Activated T-helper 1 cell treated with anti-CD3 and anti-CD28 coated beads, Interleukin-12 subunit alpha, Interleukin-12 subunit beta, Interleukin-2, Interleukin-4 antibody, amounts not matched to agents 30 ng/mL and 10 ng/mL and 1 ng/mL, durations not matched to agents 14 hours and 24 hours and 36 hours (primary cell): ENCODE results near the gene GLRX2. TPM values are rescaled to one million over a fixed set of nuclear protein-coding genes. Genes with fewer than 3 reads are reported as not detected.

Experiments used
- DNase-seq: peaks from one replicate; pipeline ENCODE4 v3.0.0; 2021; ENCODE audit warnings: low spot score
- H3K27ac Mint-ChIP-seq: one replicate; pipeline ENCODE4 v1.8.0; 2021; ENCODE audit warnings: mild to moderate bottlenecking, mixed read lengths
- H3K27me3 Mint-ChIP-seq: one replicate; pipeline ENCODE4 v1.8.0; 2022; ENCODE audit warnings: mild to moderate bottlenecking, moderate library complexity, mixed read lengths; ENCODE audit not compliant: insufficient read depth
- H3K36me3 Mint-ChIP-seq: one replicate; pipeline ENCODE4 v1.8.0; 2021; ENCODE audit warnings: low read depth, mixed read lengths
- H3K4me1 Mint-ChIP-seq: one replicate; pipeline ENCODE4 v1.8.0; 2021; ENCODE audit warnings: low read depth, mixed read lengths
- H3K4me3 Mint-ChIP-seq: one replicate; pipeline ENCODE4 v1.8.0; 2021; ENCODE audit warnings: mild to moderate bottlenecking, moderate library complexity, mixed read lengths
- H3K9me3 Mint-ChIP-seq: one replicate; pipeline ENCODE4 v1.8.0; 2021; ENCODE audit warnings: mixed read lengths
- intact Hi-C: fragments of 100-400 bp; cut with micrococcal nuclease; formaldehyde crosslinking; loops from one replicate; pipeline ENCODE4 v1.15.1; 2024
- total RNA-seq: library from RNA; stranded (reverse); gene quantifications from 2 replicates; pipeline ENCODE4 v1.2.3, GENCODE V29; 2022

Gene GLRX2, protein sequence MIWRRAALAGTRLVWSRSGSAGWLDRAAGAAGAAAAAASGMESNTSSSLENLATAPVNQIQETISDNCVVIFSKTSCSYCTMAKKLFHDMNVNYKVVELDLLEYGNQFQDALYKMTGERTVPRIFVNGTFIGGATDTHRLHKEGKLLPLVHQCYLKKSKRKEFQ
- total RNA-seq = 29.6 and 32.9 TPM in 2 replicates

DNA sequence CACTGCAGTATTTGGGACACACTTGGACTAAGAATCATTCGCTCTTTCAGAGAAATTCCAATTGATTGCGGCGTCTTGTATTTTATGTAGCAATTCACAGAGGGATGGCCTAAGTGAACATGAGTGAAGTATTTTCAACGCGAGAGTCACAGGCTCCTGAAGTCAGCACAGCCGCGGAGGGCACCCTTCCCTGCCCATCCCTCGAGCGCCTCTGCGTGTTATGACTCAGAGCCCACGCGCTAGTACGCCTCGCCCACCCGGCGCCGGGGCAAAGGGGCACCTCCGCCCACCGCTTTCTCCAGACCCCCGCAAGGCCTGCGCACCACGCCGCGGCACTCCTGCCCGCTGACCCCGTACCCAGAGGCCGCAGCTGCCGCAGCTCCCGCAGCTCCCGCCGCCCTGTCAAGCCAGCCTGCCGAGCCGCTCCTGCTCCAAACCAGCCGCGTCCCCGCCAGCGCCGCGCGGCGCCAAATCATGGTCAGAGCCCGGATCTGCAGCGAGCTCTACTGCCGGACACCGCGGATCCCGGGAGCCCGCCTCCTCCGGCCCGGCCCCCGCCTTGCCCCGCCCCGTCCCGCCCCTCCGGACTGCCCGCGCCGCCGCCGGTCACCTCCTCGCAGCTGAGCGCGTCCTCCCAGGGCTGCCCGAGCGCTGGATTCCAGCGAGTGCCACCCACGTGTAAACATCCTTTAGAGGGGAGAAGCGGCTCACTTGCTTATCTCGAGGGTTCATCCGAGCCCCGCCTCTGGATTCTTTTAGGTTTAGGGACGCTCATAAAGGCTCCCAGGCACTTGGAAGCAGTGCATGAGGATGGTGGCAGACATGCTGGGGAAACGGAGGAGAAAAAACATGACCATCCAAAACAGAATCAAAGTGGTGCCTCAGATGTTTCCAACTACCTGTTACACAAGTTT is at the start of gene GLRX2:
GLRX2 (minus strand) TSS at position 508 of the 914 bp plus-strand sequence; CDS start at position 476, 32 bp downstream.
- DNase-seq = peak; percentile 42
- Mint-ChIP-seq H3K36me3 (peaks cover 9% of the 10 kb centered on the region), H3K9me3 (no peaks in the 10 kb centered on the region), H3K4me3 (peak within 1 kb of the TSS; percentile 92), H3K4me1 (peaks cover 24% of the 10 kb centered on the region), H3K27ac (peak within 1 kb of the TSS; percentile 77), H3K27me3 (peaks cover 14% of the 10 kb centered on the region)
- intact Hi-C loops = loop anchor here (1.0 to 5.0 kb wide), 4 partner anchors 17 to 633 kb away; partner anchors contain the start of genes CDC73, RO60 and UCHL5

DNA sequence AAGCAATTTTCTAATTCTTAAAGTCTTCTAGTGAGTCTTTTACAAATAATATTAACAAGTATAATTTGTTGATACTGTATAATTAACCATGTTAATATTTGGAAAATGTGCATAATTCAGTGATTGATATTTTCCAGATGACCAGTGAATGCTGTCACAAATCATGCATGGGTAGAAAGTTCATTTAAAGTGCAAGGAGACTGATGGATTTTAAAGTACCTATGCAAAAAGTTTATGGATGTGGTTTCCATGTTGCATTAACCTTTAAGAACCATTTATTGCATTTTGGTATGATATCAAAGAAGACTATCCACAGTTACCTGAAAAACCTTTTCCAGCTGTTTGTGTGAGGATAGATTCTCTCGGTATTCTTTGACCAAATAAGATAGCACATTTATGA is 39.8 kb upstream of the GLRX2 start:
- intact Hi-C loops = no loop called here
- Mint-ChIP-seq H3K27ac (no peak overlapping the region), H3K4me1 (peaks cover 14% of the 10 kb centered on the region), H3K4me3 (no peak overlapping the region), H3K36me3 (peaks cover 23% of the 10 kb centered on the region), H3K9me3 (no peaks in the 10 kb centered on the region), H3K27me3 (no peaks in the 10 kb centered on the region)
- DNase-seq = no peak

DNA sequence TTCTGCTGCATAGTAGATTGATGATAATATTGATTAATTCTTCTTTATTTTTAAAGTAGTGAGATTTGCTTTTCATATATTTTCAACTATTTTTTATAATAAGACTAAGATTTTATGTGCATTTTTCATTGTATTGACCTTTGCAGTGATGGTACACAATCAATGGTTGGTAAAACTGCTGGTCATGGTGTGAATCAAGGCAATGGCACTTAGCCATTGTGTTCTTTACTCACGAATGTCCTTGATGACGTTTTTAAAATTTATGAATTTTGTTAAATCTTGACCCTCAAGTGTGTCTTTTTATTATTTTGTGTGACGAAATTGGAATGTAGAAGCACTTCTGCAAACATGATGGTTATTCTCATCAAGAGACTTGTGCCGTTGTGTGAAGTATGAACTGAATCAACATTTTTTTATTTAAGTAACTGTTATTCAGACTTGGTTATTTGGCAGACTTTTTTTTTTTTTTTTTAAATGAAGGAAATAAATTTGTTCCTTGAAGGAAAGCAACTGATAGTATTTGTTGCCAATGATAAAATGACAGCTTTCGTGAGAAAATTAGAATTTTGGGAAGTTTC is 39.2 kb upstream of the GLRX2 start:
- Mint-ChIP-seq H3K4me3 (no peak overlapping the region), H3K4me1 (peaks cover 19% of the 10 kb centered on the region), H3K27me3 (no peaks in the 10 kb centered on the region), H3K27ac (no peak overlapping the region), H3K36me3 (peaks cover 29% of the 10 kb centered on the region), H3K9me3 (no peaks in the 10 kb centered on the region)
- intact Hi-C loops = no loop called here
- no peak for DNase-seq

DNA sequence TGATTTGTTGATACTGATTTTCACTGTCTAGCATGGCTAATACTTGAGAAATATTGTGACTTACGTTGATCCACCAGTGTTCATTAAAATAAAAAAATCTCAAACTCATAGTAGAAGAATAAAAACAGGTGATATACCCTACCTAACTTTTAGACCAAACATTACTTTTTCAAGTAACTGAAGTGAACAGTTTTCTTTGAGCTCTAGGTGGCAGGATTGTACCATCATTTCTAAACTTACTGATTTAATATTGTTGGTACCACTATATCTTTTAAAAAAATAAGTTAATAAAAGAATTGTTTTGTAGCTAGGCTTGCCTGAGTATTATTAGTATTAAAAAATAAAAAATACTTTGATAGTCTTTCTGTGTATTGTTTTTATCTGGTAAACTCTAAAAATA is 38.1 kb upstream of the GLRX2 start:
- Mint-ChIP-seq H3K36me3 (peaks cover 34% of the 10 kb centered on the region), H3K4me3 (no peak overlapping the region), H3K27ac (no peak overlapping the region), H3K27me3 (no peaks in the 10 kb centered on the region), H3K9me3 (no peaks in the 10 kb centered on the region), H3K4me1 (peaks cover 22% of the 10 kb centered on the region)
- no peak for DNase-seq
- intact Hi-C loops = no loop called here

DNA sequence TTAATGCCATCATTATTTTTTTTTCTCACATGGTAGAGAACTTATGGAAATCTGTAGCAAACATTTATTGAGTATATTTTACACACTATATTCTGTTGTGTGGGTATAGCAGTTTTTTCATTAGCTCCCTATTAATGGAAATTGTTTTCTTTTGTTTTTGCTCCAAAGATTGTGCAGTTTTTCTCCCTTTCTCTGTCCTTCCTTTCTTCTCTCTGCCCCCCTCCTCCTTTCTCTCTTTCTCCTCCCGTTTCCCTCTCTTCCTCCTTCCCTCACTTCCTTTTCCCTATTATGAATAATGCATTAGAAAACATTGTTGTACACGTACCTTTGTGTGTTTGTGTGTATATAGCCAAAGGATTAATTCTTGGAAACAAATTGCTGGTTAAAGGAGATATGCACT is 37.2 kb upstream of the GLRX2 start:
- H3K4me3 Mint-ChIP-seq = no peak overlapping the region
- no peak for DNase-seq
- H3K27me3 Mint-ChIP-seq = no peaks in the 10 kb centered on the region
- peaks cover 22% of the 10 kb centered on the region for H3K4me1 Mint-ChIP-seq
- H3K27ac Mint-ChIP-seq = no peak overlapping the region
- intact Hi-C loops = no loop called here
- no peaks in the 10 kb centered on the region for H3K9me3 Mint-ChIP-seq
- H3K36me3 Mint-ChIP-seq = peaks cover 40% of the 10 kb centered on the region

DNA sequence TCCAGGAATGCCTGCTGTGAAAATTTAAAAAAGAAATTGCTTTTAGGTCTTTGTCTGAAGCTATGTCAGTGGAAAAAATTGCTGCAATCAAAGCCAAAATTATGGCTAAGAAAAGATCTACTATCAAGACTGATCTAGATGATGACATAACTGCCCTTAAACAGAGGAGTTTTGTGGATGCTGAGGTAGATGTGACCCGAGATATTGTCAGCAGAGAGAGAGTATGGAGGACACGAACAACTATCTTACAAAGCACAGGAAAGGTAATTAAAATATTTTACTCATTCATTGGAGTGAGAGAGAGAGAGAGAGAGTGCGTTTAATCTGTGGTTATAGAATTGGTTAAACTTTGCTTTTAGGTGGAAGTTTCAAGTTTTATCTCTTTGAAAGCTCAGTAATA is 36.6 kb upstream of the GLRX2 start:
- Mint-ChIP-seq H3K4me1 (peaks cover 25% of the 10 kb centered on the region), H3K27me3 (no peaks in the 10 kb centered on the region), H3K9me3 (no peaks in the 10 kb centered on the region), H3K27ac (no peak overlapping the region), H3K4me3 (no peak overlapping the region), H3K36me3 (peaks cover 42% of the 10 kb centered on the region)
- intact Hi-C loops = loop anchor here (2.0 kb wide), 1 partner anchor 19 kb away; the partner anchor contains the start of gene CDC73
- DNase-seq = no peak

DNA sequence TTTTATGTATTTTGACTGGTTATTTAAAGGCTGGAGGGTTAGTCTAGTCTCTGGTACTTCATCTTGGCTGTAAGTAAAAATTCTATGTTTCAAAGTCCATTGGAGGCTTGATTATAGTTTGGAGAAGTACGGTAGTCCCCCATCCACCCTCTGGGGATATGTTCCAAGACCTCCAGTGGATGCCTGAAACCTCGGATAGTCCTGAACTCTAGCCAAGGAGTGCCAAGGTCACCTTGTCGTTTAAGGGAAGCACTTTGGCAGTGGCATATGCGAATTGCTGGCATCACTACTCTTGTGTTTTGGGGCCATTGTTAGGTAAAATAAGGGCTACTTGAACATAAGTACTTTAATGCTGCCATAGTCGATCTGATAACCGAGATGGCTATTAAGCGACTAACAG is 35.0 kb upstream of the GLRX2 start:
- DNase-seq = no peak
- Mint-ChIP-seq H3K9me3 (no peaks in the 10 kb centered on the region), H3K4me3 (no peak overlapping the region), H3K27ac (no peak overlapping the region), H3K27me3 (no peaks in the 10 kb centered on the region), H3K4me1 (peaks cover 28% of the 10 kb centered on the region), H3K36me3 (peaks cover 42% of the 10 kb centered on the region)
- intact Hi-C loops = loop anchor here (2.0 kb wide), 1 partner anchor 17 kb away; the partner anchor contains the start of gene CDC73

DNA sequence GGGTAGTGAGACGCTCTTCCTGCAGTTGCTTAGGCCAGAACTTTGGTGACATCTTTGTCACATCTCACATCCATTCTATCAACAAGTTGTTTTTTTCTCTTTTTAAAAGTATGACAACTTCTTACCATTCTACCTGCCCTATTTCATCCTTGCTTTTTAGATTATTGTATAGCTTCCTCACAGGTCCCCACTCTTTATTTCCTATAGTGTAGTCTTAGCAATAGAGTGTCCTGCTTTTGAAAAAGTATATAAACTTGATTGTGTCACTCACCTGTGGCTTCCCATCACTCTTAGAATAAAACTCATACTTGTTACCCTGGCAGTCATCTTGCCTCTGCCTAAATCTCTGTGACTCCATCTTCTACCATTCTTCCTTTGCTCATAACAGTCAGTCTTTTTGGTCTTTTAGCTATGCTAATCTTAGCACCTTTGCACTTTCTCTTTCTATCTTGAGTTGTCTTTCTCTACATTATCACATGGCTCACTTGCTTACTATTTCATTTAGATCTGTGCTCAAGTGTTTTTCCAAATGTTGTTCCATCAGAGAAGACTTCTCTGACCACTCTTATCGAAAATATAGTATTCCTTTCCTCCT is 26.1 kb upstream of the GLRX2 start:
- no peaks in the 10 kb centered on the region for H3K27me3 Mint-ChIP-seq
- no peak for DNase-seq
- no peaks in the 10 kb centered on the region for H3K9me3 Mint-ChIP-seq
- H3K4me1 Mint-ChIP-seq = peaks cover 19% of the 10 kb centered on the region
- H3K36me3 Mint-ChIP-seq = peaks cover 32% of the 10 kb centered on the region
- intact Hi-C loops = loop anchor here (1.0 kb wide), 1 partner anchor 9 kb away; the partner anchor contains the start of gene CDC73
- no peak overlapping the region for H3K4me3 Mint-ChIP-seq
- peak overlapping the region; percentile 48 for H3K27ac Mint-ChIP-seq

DNA sequence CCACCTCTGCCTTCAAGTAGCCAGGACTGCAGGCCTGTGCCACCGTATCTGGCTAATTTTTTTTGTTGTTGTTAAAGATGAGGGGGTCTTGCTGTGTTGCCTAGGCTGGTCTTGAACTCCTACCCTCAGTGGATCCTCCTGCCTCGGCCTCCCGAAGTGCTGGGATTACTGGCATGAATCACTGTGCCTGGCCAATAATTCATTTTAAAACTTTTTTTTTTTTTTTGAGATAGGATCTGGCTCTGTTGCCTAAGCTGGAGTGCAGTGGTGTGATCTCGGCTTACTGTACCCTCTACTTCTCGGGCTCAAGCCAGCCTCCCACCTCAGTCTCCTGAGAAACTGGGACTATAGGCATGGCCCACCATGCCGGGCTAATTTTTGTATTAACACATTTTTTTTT is 20.2 kb upstream of the GLRX2 start:
- Mint-ChIP-seq H3K27ac (no peak overlapping the region), H3K27me3 (peaks cover 3% of the 10 kb centered on the region), H3K36me3 (peaks cover 19% of the 10 kb centered on the region), H3K4me3 (no peak overlapping the region), H3K4me1 (peaks cover 50% of the 10 kb centered on the region), H3K9me3 (no peaks in the 10 kb centered on the region)
- no peak for DNase-seq
- intact Hi-C loops = no loop called here

DNA sequence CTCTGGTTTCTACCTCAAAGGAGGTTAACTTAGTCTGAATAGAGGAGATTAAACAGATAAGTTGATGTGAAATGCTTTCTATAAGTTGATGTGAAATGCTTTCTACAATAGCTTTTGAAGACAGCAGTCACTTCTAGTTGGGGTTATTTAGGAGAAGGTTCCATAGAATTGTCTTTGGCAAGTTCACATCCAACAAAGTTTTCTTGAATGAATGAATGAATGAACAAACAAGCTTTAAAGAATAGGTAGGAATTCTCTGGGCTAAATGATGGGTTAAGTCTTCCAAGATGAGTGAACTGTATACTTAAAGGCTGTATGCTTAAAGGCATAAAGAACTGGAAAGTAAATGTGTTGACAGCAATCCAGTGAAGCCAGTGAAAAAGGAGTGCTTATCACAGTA is 18.5 kb upstream of the GLRX2 start:
- Mint-ChIP-seq H3K9me3 (no peaks in the 10 kb centered on the region), H3K27ac (peak overlapping the region; percentile 45), H3K36me3 (peaks cover 15% of the 10 kb centered on the region), H3K4me3 (peak overlapping the region; percentile 92), H3K27me3 (peaks cover 12% of the 10 kb centered on the region), H3K4me1 (peaks cover 58% of the 10 kb centered on the region)
- intact Hi-C loops = loop anchor here (2.0 to 5.0 kb wide), 7 partner anchors 17 to 651 kb away; no protein-coding TSS in a partner anchor
- no peak for DNase-seq

DNA sequence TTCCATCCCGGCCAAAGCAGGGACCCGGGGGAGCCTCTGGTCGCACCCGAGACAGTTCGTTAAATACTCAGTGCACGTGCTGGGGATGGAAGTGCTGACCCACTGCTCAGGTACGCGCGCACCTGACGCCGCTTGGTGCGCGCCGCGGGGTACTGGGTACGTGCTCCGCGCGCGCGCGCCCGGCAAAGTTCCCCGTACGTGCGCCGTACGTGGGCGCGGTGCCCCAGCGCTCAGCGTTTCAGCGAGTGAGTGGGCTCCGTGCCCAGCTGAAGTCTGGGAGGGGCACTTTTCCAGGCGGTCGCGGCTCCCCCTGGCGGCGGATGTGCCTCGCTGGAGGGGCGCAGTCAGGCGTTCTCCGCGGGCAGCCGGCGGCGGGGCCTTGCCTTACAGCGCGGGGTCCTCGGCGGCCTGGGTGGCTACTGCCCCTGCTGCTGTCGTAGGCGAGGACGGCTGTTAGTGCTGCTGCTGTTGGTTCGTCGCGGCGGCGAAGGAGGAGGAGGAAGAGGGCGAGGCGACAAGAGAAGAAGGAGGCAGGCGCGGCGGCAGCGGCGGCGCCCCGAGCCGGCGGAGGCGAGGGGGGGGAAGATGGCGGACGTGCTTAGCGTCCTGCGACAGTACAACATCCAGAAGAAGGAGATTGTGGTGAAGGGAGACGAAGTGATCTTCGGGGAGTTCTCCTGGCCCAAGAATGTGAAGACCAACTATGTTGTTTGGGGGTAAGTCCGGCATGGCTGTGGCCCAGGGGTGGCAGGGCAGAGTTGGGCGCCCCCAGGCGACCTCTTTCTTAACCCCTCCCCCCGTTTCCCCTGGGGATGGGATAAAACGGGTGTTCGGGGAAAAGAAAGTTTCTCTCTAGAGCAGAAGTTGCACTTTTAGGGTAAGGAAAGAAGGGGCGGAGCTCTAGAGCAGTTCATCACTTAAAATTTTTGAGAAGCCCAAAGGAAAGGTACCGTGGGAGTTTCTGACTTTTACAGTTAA is 16.7 kb upstream of the GLRX2 start, which contains the start of gene CDC73:
CDC73 (plus strand) TSS at position 416 of the 978 bp plus-strand sequence; CDS start at position 586, 170 bp downstream.
- peak within 1 kb of the TSS; percentile 92 for H3K4me3 Mint-ChIP-seq
- peaks cover 13% of the 10 kb centered on the region for H3K36me3 Mint-ChIP-seq
- peak; percentile 97 for DNase-seq
- H3K27ac Mint-ChIP-seq = peak within 1 kb of the TSS; percentile 88
- H3K4me1 Mint-ChIP-seq = peaks cover 62% of the 10 kb centered on the region
- no peaks in the 10 kb centered on the region for H3K9me3 Mint-ChIP-seq
- H3K27me3 Mint-ChIP-seq = peaks cover 15% of the 10 kb centered on the region
- intact Hi-C loops = loop anchor here (1.0 to 5.0 kb wide), 11 partner anchors 9 to 650 kb away; partner anchors contain the start of genes GLRX2, RGS2, RO60 and UCHL5
